HCT116 (cell line): ENCODE results near the gene MYO10. TPM values are rescaled to one million over a fixed set of nuclear protein-coding genes. Genes with fewer than 3 reads are reported as not detected.
A peak's percentile ranks its signal among the peaks of the same experiment; 100 is the strongest.

Experiments
- ATAC-seq: fragments of 200-7000 bp; cut with Tn5 transposase; 2 replicates; pipeline ENCODE4 v1.9.1; 2020; ENCODE audit warnings: mild to moderate bottlenecking, moderate library complexity
- BruUV-seq: library from RNA; stranded (reverse); fragments of 400-500 nt; replicated peaks from 2 replicates; lab custom pipeline; 2021; lab: Mats Ljungman, UMichigan
- CTCF ChIA-PET: fragments of 300-600 bp; sonication (Branson Sonifier 250); formaldehyde crosslinking; loops from one replicate; lab custom pipeline; 2021; ENCODE audit warnings: antibody characterized with exemption; lab: Charles Lee
- POLR2A ChIA-PET: fragments of 300-600, 350-600 bp; sonication (Branson Sonifier 250); formaldehyde crosslinking; loops from one replicate; lab custom pipeline; 2021; ENCODE audit warnings: antibody characterized with exemption; lab: Charles Lee
- RAD21 ChIA-PET, 2 experiments: fragments of 300-600 bp; sonication (Branson Sonifier 250); formaldehyde crosslinking; loops; one replicate each; lab custom pipeline; 2023; ENCODE audit warnings: low total read pairs in 2 of 2; ENCODE audit not compliant: uncharacterized antibody in 2 of 2, unreplicated experiment in 2 of 2, low non-redundant PET in 1 of 2; lab: Charles Lee
- DNase-seq: peaks from one replicate; pipeline ENCODE4 v3.0.0-alpha.2; 2010; ENCODE audit warnings: low read depth, low spot score
- H2AFZ ChIP-seq: fragments of 200-600 bp; shearing (Covaris generic), sonication (generic); 2 replicates; pipeline ENCODE4 v1.6.1; 2017; ENCODE audit warnings: low read depth, mixed run types, mixed read lengths, antibody characterized with exemption, low read length; ENCODE audit not compliant: poor library complexity, severe bottlenecking
- H3K27ac ChIP-seq: 2 replicates; pipeline ENCODE4 v1.5.1; 2012; ENCODE audit warnings: low read depth, low read length
- H3K27me3 ChIP-seq: fragments of 200-600 bp; sonication (generic); 2 replicates; pipeline ENCODE4 v1.6.1; 2016; ENCODE audit warnings: mixed run types, low read length, mixed read lengths; ENCODE audit not compliant: insufficient read depth
- H3K36me3 ChIP-seq, 2 experiments: fragments of 200-500 bp in 1 of 2; fragments of 200-600 bp in 1 of 2; sonication (Bioruptor generic) in 1 of 2; sonication (generic) in 1 of 2; 2 replicates each; pipeline versions ENCODE4 v1.5.1 to v1.6.1; 2014 to 2016; ENCODE audit warnings: low read length in 2 of 2, inconsistent platforms in 1 of 2, mixed read lengths in 1 of 2, mixed run types in 1 of 2; ENCODE audit not compliant: insufficient read depth in 2 of 2, control insufficient read depth in 1 of 2
- H3K4me1 ChIP-seq, 2 experiments: fragments of 200-600 bp in 1 of 2; sonication (generic) in 1 of 2; 2 replicates each; pipeline versions ENCODE4 v1.5.1 to v1.6.1; 2012 to 2017; ENCODE audit warnings: low read length in 2 of 2, inconsistent platforms in 1 of 2, mild to moderate bottlenecking in 1 of 2, mixed read lengths in 1 of 2, mixed run types in 1 of 2, moderate library complexity in 1 of 2; ENCODE audit not compliant: insufficient read depth in 2 of 2, control insufficient read depth in 1 of 2
- H3K4me2 ChIP-seq: fragments of 200-600 bp; sonication (generic); 2 replicates; pipeline ENCODE4 v1.6.1; 2017; ENCODE audit warnings: mixed run types, low read length, mixed read lengths
- H3K4me3 ChIP-seq, 2 experiments: fragments of 200-600 bp in 1 of 2; sonication (generic) in 1 of 2; replicated peaks in 1 of 2; 2 replicates each; pipeline ENCODE4 v1.5.1; 2011 to 2016; ENCODE audit warnings: low read length in 2 of 2, control low read depth in 1 of 2, low read depth in 1 of 2, mild to moderate bottlenecking in 1 of 2, mixed read lengths in 1 of 2, mixed run types in 1 of 2
- H3K79me2 ChIP-seq: fragments of 200-600 bp; sonication (generic); 2 replicates; pipeline ENCODE4 v1.6.1; 2017; ENCODE audit warnings: mild to moderate bottlenecking, mixed run types, low read length, moderate library complexity, mixed read lengths; ENCODE audit not compliant: insufficient read depth
- H3K9ac ChIP-seq: fragments of 200-600 bp; sonication (generic); 2 replicates; pipeline ENCODE4 v1.6.1; 2016; ENCODE audit warnings: low read length, mixed read lengths
- H3K9me2 ChIP-seq: fragments of 200-600 bp; sonication (generic), shearing (Covaris generic); 2 replicates; pipeline ENCODE4 v1.6.1; 2017; ENCODE audit warnings: mixed run types, mild to moderate bottlenecking, moderate library complexity; ENCODE audit not compliant: insufficient read depth
- H3K9me3 ChIP-seq, 2 experiments: fragments of 200-500 bp in 1 of 2; fragments of 200-600 bp in 1 of 2; sonication (Bioruptor generic) in 1 of 2; sonication (generic) in 1 of 2; 2 replicates each; pipeline ENCODE4 v1.6.1; 2014 to 2017; ENCODE audit warnings: low read length in 2 of 2, mixed read lengths in 2 of 2, inconsistent platforms in 1 of 2, low read depth in 1 of 2, mild to moderate bottlenecking in 1 of 2, mixed run types in 1 of 2, moderate library complexity in 1 of 2; ENCODE audit not compliant: control insufficient read depth in 1 of 2, insufficient read depth in 1 of 2
- H4K20me1 ChIP-seq: fragments of 200-600 bp; sonication (generic), shearing (Covaris generic); 2 replicates; pipeline ENCODE4 v1.6.1; 2017; ENCODE audit warnings: mixed run types, mild to moderate bottlenecking, moderate library complexity; ENCODE audit not compliant: insufficient read depth
- ATF3 ChIP-seq: IDR thresholded peaks from 2 replicates; pipeline ENCODE4 v1.6.1; 2012
- EZH2 ChIP-seq: fragments of 200-600 bp; sonication (generic); IDR thresholded peaks from 2 replicates; pipeline ENCODE4 v1.6.1; 2017; ENCODE audit warnings: antibody characterized with exemption, mixed run types
- EZH2phosphoT487 ChIP-seq: fragments of 200-600 bp; IDR thresholded peaks from 2 replicates; pipeline ENCODE4 v1.6.1; 2018; ENCODE audit warnings: antibody characterized with exemption, borderline replicate concordance
- SP1 ChIP-seq: IDR thresholded peaks from 2 replicates; pipeline ENCODE4 v1.6.1; 2012; ENCODE audit warnings: low read depth
- intact Hi-C: fragments of 100-400 bp; cut with micrococcal nuclease; formaldehyde crosslinking; loops from 2 replicates; pipeline ENCODE4 v1.10.0; 2022
- total RNA-seq: library from RNA; stranded (reverse); gene quantifications from one replicate; pipeline ENCODE4 v1.2.1, GENCODE V29; 2021; ENCODE audit not compliant: unreplicated experiment
- TF ChIP-seq, protein P1 (sequence below): IDR thresholded peaks from 2 replicates; pipeline ENCODE4 v1.6.1; 2012
- TF ChIP-seq, protein P2 (sequence below): IDR thresholded peaks from 2 replicates; pipeline ENCODE4 v1.6.1; 2011; ENCODE audit warnings: mild to moderate bottlenecking, low read length, moderate library complexity; ENCODE audit not compliant: insufficient replicate concordance; ENCODE audit errors: extremely low read depth
- TF ChIP-seq, protein P3 (sequence below), 3 experiments: fragments of 200-600 bp in 1 of 3; sonication (generic) in 1 of 3; IDR thresholded peaks in 2 of 3; conservative IDR thresholded peaks in 1 of 3; 2 replicates each; pipeline ENCODE4 v1.5.1; 2012 to 2017; ENCODE audit warnings: low read depth in 2 of 3, low read length in 2 of 3, antibody characterized with exemption in 1 of 3, borderline replicate concordance in 1 of 3, control low read depth in 1 of 3, mild to moderate bottlenecking in 1 of 3, mixed read lengths in 1 of 3, mixed run types in 1 of 3, moderate library complexity in 1 of 3; ENCODE audit not compliant: insufficient read depth in 1 of 3

Gene MYO10
- total RNA-seq, 1 experiment from 2014 or later: 34.9 TPM

DNA sequence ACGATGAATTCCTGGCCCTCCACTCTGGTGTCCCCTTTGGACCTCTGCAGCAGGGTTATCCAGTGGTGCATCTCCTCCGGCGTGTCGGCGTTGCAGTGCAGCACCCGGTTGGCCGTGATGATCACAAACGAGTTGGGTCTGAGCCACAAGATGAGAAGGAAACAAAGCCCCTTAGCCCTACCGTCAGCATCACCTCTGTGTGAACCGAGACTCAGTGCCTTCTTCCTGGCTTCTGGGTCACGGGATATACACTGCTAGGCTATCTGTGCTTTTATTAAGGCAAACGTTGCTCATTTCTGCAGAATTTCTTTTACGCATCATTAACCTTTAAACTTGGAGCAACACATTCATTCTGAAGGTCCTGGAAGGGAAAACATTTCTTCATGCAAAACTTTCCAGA lies 254.2 kb downstream of the MYO10 start:
- ChIA-PET CTCF (no interaction called here), POLR2A (no interaction called here), RAD21 (no interaction called here)
- TF ChIP-seq, protein P1, sequence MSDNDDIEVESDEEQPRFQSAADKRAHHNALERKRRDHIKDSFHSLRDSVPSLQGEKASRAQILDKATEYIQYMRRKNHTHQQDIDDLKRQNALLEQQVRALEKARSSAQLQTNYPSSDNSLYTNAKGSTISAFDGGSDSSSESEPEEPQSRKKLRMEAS: no peak
- TF ChIP-seq, protein P2, sequence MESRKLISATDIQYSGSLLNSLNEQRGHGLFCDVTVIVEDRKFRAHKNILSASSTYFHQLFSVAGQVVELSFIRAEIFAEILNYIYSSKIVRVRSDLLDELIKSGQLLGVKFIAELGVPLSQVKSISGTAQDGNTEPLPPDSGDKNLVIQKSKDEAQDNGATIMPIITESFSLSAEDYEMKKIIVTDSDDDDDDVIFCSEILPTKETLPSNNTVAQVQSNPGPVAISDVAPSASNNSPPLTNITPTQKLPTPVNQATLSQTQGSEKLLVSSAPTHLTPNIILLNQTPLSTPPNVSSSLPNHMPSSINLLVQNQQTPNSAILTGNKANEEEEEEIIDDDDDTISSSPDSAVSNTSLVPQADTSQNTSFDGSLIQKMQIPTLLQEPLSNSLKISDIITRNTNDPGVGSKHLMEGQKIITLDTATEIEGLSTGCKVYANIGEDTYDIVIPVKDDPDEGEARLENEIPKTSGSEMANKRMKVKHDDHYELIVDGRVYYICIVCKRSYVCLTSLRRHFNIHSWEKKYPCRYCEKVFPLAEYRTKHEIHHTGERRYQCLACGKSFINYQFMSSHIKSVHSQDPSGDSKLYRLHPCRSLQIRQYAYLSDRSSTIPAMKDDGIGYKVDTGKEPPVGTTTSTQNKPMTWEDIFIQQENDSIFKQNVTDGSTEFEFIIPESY: no peak
- TF ChIP-seq EZH2 (no peak), SP1 (no peak)
- H3K27me3 ChIP-seq: no peaks in the 10 kb centered on the region
- no peaks in the 10 kb centered on the region for H3K9me2 ChIP-seq
- no peaks in the 10 kb centered on the region for H3K9me3 ChIP-seq
- no peak overlapping the region for H2AFZ ChIP-seq
- H3K9ac ChIP-seq: no peak overlapping the region
- no peaks in the 10 kb centered on the region for H4K20me1 ChIP-seq
- DNase-seq (no peak), ATAC-seq (no peak)
- intact Hi-C loops: no loop called here
- no peaks in the 10 kb centered on the region for H3K79me2 ChIP-seq
- H3K27ac ChIP-seq: no peak overlapping the region
- H3K4me3 ChIP-seq: no peak overlapping the region
- H3K4me1 ChIP-seq: no peaks in the 10 kb centered on the region
- H3K4me2 ChIP-seq: no peak overlapping the region
- BruUV-seq: no TSS peak
- H3K36me3 ChIP-seq: peaks cover 10 to 30% of the 10 kb centered on the region in 2 experiments

DNA sequence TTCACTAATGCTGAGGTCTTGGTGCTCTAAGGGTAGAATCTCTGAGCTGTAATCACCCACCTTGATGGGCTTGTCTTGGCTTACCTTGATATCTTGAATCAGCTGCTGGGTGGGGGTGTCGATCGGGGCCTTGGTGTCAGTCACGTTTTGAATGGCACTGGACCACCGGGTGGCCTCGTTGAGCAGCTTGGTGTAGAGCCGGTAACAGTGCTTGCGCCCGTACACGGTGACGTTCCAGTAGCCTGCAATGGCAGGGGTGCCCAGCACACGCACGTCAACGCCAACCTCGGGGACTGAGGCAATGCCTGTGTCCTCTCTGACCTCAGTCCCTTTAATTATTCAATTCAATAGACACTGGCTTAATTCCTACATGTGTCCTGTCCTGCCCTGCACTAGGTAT lies 256.2 kb downstream of the MYO10 start:
- ChIA-PET POLR2A (no interaction called here), CTCF (no interaction called here), RAD21 (no interaction called here)
- intact Hi-C loops: loop anchor here (1.0 kb wide), 1 partner anchor 510 kb away; no protein-coding TSS in a partner anchor
- Histone ChIP-seq H3K4me3 (no peak overlapping the region), H3K4me1 (no peaks in the 10 kb centered on the region), H3K79me2 (no peaks in the 10 kb centered on the region), H3K4me2 (no peak overlapping the region), H3K9me2 (no peaks in the 10 kb centered on the region), H3K27me3 (no peaks in the 10 kb centered on the region), H3K9ac (no peak overlapping the region), H3K27ac (no peak overlapping the region), H4K20me1 (no peaks in the 10 kb centered on the region), H3K36me3 (peaks cover 14 to 38% of the 10 kb centered on the region in 2 experiments), H2AFZ (no peak overlapping the region), H3K9me3 (no peaks in the 10 kb centered on the region)
- DNase-seq (no peak), ATAC-seq (peak; percentile 83)
- TF ChIP-seq, protein P3, sequence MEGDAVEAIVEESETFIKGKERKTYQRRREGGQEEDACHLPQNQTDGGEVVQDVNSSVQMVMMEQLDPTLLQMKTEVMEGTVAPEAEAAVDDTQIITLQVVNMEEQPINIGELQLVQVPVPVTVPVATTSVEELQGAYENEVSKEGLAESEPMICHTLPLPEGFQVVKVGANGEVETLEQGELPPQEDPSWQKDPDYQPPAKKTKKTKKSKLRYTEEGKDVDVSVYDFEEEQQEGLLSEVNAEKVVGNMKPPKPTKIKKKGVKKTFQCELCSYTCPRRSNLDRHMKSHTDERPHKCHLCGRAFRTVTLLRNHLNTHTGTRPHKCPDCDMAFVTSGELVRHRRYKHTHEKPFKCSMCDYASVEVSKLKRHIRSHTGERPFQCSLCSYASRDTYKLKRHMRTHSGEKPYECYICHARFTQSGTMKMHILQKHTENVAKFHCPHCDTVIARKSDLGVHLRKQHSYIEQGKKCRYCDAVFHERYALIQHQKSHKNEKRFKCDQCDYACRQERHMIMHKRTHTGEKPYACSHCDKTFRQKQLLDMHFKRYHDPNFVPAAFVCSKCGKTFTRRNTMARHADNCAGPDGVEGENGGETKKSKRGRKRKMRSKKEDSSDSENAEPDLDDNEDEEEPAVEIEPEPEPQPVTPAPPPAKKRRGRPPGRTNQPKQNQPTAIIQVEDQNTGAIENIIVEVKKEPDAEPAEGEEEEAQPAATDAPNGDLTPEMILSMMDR (IDR thresholded peaks at IDR 0.05 in 2 of 3, conservative IDR thresholded peaks at IDR 0.05 in 1 of 3; ENCODE audit: borderline replicate concordance in 1 of 3, insufficient read depth in 1 of 3, low read depth in 2 of 3, low read length in 2 of 3): peak in 2 of 3 experiments; percentile 31 to 38; a peak in 4 of 6 replicates
- TF ChIP-seq ATF3: no peak
- TF ChIP-seq EZH2phosphoT487: no peak
- no TSS peak for BruUV-seq
